ENCODE measurements around the gene SEC24D. TPM values are rescaled to one million over a fixed set of nuclear protein-coding genes. Genes with fewer than 3 reads are reported as not detected.

The SEC24D gene
- total RNA-seq, 1 donor, result 17.8 TPM

- Histone ChIP-seq H3K4me3 (ENCODE audit: low read length) (peak overlapping the region; percentile 41), H3K27me3 (ENCODE audit: insufficient read depth, low read length) (peaks cover 3% of the 10 kb centered on the region)
Measured at GRCh38 chr4:118850488-118851173, 14.7 kb upstream of the SEC24D start.

DNA sequence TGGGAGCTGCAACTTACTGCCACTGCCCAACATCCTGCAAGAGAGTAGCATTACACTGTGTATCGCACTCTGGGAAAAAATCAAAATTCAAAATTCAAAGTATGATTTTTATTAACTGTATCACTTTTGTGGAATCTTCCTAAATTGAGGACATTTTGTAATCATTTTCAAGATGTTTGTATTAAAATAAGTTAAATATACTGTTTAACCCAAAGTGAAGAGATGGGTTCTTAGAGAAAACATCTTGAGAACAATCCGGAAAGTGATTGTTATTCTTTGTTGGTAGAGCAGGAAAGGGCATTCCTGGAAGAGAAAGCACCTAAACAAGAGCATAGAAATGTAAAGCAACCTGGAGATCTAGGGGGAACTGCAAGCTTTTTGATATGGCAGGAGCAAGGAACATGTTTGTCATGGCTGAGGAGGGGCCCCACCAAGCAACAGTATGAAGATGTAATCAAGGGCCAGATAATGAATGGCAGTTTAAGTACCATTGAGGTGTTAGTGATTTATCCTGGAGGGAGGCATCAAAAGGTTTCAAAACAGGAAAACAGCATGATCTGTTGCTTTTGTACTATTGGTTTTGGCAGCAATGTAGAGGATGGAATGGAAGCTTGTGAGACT is 14.1 kb upstream of the SEC24D start:
- Histone ChIP-seq H3K9me3 (ENCODE audit: low read depth, low read length) (no peaks in the 10 kb centered on the region), H3K4me1 (ENCODE audit: insufficient read depth, low read length) (peaks cover 14% of the 10 kb centered on the region), H3K27me3 (ENCODE audit: insufficient read depth, low read length) (peaks cover 3% of the 10 kb centered on the region), H3K4me3 (ENCODE audit: low read length) (peak overlapping the region; percentile 41)

More at GRCh38 chr4:118850488-118851173, 14.7 kb upstream of the SEC24D start:
- peaks cover 14% of the 10 kb centered on the region for H3K4me1 ChIP-seq (ENCODE audit: insufficient read depth, low read length)
- H3K9me3 ChIP-seq (ENCODE audit: low read depth, low read length), result no peaks in the 10 kb centered on the region

DNA sequence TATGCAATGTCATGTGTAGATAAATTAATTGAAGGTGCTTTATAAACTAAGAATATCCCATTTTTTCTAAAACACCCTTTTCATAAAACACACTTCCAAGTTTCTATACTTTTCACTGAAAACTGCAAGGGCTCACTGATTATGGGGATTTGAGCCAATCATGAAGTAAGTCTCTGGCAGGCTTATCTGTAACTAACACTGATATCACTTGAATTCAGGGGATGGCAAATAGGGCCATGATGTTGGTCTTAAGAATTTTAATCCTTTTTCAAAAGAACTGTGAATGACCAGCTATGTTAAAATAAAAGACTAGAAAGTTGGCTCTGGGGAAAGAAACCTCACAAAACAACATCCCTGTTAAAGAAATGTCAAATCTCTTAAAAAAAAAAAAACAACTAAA is 13.0 kb upstream of the SEC24D start:
- Histone ChIP-seq H3K4me1 (ENCODE audit: insufficient read depth, low read length) (peaks cover 14% of the 10 kb centered on the region), H3K9me3 (ENCODE audit: low read depth, low read length) (no peaks in the 10 kb centered on the region), H3K27me3 (ENCODE audit: insufficient read depth, low read length) (peaks cover 3% of the 10 kb centered on the region), H3K4me3 (ENCODE audit: low read length) (no peak overlapping the region)

DNA sequence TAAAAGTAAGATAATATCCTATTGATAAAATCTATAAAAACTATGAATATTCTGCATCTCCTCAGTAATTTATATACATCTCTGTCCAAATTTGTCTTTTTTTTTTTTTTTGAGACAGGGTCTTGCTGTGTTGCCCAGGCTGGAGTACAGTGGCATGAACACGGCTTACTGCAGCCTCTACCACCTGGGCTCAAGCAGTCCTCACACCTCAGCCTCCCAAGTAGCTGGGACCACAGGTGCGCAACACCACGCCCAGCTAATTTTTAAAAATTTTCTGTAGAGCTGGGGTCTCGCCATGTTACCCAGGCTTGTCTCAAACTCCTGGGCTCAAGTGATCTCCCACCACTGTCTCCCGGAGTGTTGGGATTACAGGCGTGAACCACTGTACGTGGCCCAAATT is 12.3 kb upstream of the SEC24D start:
- peaks cover 3% of the 10 kb centered on the region for H3K27me3 ChIP-seq (ENCODE audit: insufficient read depth, low read length)
- no peaks in the 10 kb centered on the region for H3K9me3 ChIP-seq (ENCODE audit: low read depth, low read length)
- peaks cover 14% of the 10 kb centered on the region for H3K4me1 ChIP-seq (ENCODE audit: insufficient read depth, low read length)
- no peak overlapping the region for H3K4me3 ChIP-seq (ENCODE audit: low read length)

DNA sequence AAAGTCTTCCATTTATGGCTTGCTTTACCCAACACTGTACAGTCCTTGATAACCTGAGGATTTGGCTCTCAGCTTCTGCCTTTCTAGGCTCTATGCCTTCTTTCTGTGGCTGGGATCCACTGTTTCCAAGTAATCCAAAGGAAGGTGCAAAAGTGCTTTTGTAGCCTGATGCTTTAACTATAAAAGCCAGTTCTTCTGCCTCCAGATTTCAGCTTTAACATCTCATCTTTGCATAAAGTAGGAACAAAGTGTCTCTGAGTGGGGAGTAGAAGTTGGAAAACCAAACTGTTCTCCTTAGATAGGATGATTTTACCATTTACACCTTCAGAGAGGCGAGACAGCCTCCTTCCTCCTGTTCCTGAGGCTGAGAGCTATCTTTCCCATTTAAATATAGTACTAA is 11.1 kb upstream of the SEC24D start:
- peaks cover 14% of the 10 kb centered on the region for H3K4me1 ChIP-seq (ENCODE audit: insufficient read depth, low read length)
- H3K9me3 ChIP-seq (ENCODE audit: low read depth, low read length), result no peaks in the 10 kb centered on the region
- peaks cover 3% of the 10 kb centered on the region for H3K27me3 ChIP-seq (ENCODE audit: insufficient read depth, low read length)
- no peak overlapping the region for H3K4me3 ChIP-seq (ENCODE audit: low read length)

- H3K4me1 ChIP-seq (ENCODE audit: insufficient read depth, low read length), result peaks cover 7% of the 10 kb centered on the region
- H3K27me3 ChIP-seq (ENCODE audit: insufficient read depth, low read length), result peaks cover 3% of the 10 kb centered on the region
- H3K9me3 ChIP-seq (ENCODE audit: low read depth, low read length), result no peaks in the 10 kb centered on the region
- no peak overlapping the region for H3K4me3 ChIP-seq (ENCODE audit: low read length)
Measured at GRCh38 chr4:118845552-118846050, 9.7 kb upstream of the SEC24D start.

DNA sequence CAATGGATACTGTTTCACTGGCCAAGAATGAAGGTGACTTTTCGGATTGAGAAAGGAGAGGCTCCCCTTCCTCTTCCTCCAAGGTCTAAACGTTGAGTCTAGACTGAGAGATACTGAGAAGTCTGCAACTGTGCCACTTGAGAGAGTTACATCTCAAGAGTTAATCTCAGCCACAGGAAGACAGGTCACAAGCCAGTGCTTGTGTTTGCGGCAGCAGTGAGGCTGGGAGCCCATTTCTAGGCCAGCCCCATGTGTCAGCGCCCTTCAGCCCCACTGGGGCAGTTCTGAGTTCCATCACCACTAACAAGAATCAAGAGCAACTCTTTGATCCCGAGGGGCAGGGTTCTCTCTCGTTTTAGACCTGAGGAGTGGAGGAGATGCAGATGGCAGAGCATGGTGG is 7.3 kb upstream of the SEC24D start:
- Histone ChIP-seq H3K4me1 (ENCODE audit: insufficient read depth, low read length) (no peaks in the 10 kb centered on the region), H3K27me3 (ENCODE audit: insufficient read depth, low read length) (peaks cover 3% of the 10 kb centered on the region), H3K9me3 (ENCODE audit: low read depth, low read length) (no peaks in the 10 kb centered on the region), H3K4me3 (ENCODE audit: low read length) (no peak overlapping the region)

GRCh38 chr4:118842055-118842454 is 6.1 kb upstream of the SEC24D start:
- Histone ChIP-seq H3K4me3 (ENCODE audit: low read length) (no peak overlapping the region), H3K27me3 (ENCODE audit: insufficient read depth, low read length) (peaks cover 1% of the 10 kb centered on the region)

GRCh38 chr4:118839221-118839927 is 3.4 kb upstream of the SEC24D start:
- Histone ChIP-seq H3K27me3 (ENCODE audit: insufficient read depth, low read length) (no peaks in the 10 kb centered on the region), H3K4me3 (ENCODE audit: low read length) (no peak overlapping the region), H3K4me1 (ENCODE audit: insufficient read depth, low read length) (peaks cover 16% of the 10 kb centered on the region), H3K9me3 (ENCODE audit: low read depth, low read length) (no peaks in the 10 kb centered on the region)

More at GRCh38 chr4:118842055-118842454, 6.1 kb upstream of the SEC24D start:
- H3K4me1 ChIP-seq (ENCODE audit: insufficient read depth, low read length), result no peaks in the 10 kb centered on the region
- H3K9me3 ChIP-seq (ENCODE audit: low read depth, low read length), result no peaks in the 10 kb centered on the region

DNA sequence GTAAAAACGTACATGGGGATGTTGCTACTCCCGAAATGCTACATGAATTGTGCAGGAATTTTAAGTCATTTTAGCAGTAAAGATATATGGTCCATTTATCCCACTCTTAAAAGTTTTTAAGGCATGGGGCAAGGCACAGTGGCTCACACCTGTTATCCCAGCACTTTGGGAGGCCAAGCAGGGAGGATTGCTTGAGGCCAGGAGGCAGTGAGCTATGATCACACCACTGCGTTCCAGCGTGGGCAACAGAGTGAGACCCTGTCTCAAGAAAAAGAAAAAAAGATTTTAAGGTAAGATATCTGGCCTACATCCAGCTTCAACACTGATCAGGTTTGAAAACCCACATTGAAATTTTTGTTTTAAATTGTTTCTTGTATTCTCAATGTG is 1.2 kb upstream of the SEC24D start:
- Histone ChIP-seq H3K4me1 (ENCODE audit: insufficient read depth, low read length) (peaks cover 23% of the 10 kb centered on the region), H3K4me3 (ENCODE audit: low read length) (no peak overlapping the region), H3K9me3 (ENCODE audit: low read depth, low read length) (no peaks in the 10 kb centered on the region), H3K27me3 (ENCODE audit: insufficient read depth, low read length) (no peaks in the 10 kb centered on the region)

DNA sequence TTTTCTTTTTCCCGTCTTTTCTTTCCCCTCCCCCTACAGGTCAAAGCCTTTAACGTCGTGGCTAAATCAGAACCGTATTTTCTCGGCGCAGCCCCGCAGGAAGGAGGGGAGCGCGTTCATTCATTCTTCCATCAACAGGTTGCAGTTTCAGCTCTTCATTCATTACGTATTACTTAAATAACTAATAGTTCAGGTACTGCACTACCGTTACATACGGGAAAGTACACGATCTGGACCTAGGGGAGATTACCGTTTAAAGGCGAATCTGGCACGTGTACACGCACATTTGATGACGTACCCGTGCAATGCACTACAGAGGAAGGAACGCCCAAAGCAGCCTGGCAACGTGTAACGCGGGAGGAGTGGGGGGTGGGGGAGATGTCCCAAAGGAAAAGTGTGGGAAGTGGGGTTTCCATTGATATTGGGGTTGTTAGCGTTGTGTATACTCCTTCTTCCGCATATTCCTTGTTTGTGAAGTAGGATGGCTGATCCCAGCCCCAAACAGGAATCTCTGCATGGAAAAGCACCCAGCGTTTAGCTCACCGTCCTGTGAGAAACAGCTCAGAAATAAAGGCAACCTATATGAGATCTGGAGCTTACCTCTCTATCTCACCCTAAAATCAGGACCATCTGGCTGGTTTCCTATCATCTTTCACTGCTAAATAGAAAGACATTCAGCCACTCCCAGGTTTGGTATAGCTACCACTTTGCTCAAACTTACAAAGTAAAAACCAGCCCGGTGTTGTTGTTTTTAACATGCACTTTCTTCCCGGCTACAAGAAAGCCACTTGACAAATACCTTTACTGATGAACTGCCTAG is 585 bp upstream of the SEC24D start:
- no peaks in the 10 kb centered on the region for H3K27me3 ChIP-seq (ENCODE audit: insufficient read depth, low read length)
- no peaks in the 10 kb centered on the region for H3K9me3 ChIP-seq (ENCODE audit: low read depth, low read length)
- peaks cover 23% of the 10 kb centered on the region for H3K4me1 ChIP-seq (ENCODE audit: insufficient read depth, low read length)
- peak overlapping the region; percentile 94 for H3K4me3 ChIP-seq (ENCODE audit: low read length)

GRCh38 chr4:118834960-118835569 is 861 bp downstream of the SEC24D start:
- H3K9me3 ChIP-seq (ENCODE audit: low read depth, low read length), result no peaks in the 10 kb centered on the region
- no peaks in the 10 kb centered on the region for H3K27me3 ChIP-seq (ENCODE audit: insufficient read depth, low read length)
- peaks cover 23% of the 10 kb centered on the region for H3K4me1 ChIP-seq (ENCODE audit: insufficient read depth, low read length)
- H3K4me3 ChIP-seq (ENCODE audit: low read length), result peak overlapping the region; percentile 94

DNA sequence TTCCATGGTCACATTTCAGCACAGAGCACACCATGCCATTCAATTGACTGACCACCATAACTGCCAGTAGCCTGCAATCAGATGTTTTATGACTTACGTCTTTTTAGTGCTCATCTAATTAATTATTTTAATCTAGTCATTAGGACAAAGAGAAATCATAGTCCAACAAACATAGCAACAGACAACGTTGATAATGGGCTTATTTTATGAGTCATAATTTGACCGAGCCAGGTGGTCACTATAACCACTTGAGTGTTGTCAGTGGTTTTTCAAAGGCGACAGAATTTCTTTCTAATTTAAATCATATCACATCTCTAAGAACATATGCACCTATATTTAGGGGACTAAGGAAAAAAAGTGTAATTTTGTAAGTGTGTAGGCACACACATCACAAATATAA is 1.9 kb downstream of the SEC24D start:
- Histone ChIP-seq H3K4me3 (ENCODE audit: low read length) (no peak overlapping the region), H3K9me3 (ENCODE audit: low read depth, low read length) (no peaks in the 10 kb centered on the region), H3K4me1 (ENCODE audit: insufficient read depth, low read length) (peaks cover 23% of the 10 kb centered on the region), H3K27me3 (ENCODE audit: insufficient read depth, low read length) (no peaks in the 10 kb centered on the region)

- H3K4me1 ChIP-seq (ENCODE audit: insufficient read depth, low read length), result peaks cover 23% of the 10 kb centered on the region
- no peak overlapping the region for H3K4me3 ChIP-seq (ENCODE audit: low read length)
- no peaks in the 10 kb centered on the region for H3K9me3 ChIP-seq (ENCODE audit: low read depth, low read length)
- H3K27me3 ChIP-seq (ENCODE audit: insufficient read depth, low read length), result no peaks in the 10 kb centered on the region
Measured at GRCh38 chr4:118833192-118833820, 2.6 kb downstream of the SEC24D start.
